ENCODE measurements around the gene CACNA2D4.
"Not testable (repeated sequence)": the region's sequence is repeated elsewhere in the genome, so short reads cannot be mapped to it uniquely, and the experiment has no call there.

CACNA2D4 gene

DNA sequence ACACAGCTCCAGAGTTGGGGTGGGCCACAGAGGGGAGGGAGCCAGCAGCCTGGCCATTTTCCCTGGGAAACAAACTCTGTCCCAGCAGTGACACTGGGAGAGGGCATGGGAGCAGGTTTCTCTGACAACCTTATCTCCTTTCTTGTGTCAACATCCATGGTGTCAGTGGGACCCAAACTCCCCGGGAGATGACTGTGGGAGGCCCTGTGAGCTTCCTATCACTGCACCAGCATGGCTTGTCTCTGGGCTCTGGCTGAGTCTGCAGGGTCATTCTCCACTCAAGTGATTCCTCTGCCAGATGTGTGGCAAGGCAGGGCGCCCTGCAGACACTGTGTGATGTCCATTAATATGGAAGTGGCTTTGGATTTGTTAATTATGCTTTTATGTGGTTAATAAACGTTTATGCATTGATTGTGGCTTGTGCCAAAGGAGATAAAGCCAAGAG, 88.0 kb downstream of the CACNA2D4 start:
- no peak for DNase-seq

- no peak for DNase-seq
Measured at GRCh38 chr12:1829306-1829900, 89.0 kb downstream of the CACNA2D4 start.

DNA sequence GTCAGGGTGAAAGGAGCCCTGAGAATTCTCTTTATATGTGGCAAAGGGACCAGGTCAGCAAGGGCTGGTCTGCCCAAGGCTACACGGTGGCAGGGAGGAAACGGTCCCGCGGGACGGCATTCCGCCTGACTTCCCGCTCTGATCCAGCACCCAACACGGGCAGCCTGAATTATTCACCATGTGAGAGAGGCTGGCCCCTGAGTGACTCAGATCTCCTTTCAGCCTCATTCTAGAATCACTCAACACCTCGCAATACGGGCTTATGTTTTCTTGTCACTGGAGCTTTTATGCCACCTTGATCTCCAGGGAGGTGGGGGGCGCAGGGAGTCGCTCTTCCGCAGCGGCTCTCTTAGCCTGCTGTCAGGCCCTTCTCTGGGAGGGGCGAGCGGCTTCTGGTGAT, 89.6 kb downstream of the CACNA2D4 start:
- DNase-seq: no peak

GRCh38 chr12:1827826-1828805, 90.3 kb downstream of the CACNA2D4 start:
- DNase-seq: no peak

- no peak for DNase-seq
Measured at GRCh38 chr12:1826867-1827705, 91.4 kb downstream of the CACNA2D4 start.

- no peak for DNase-seq
Measured at GRCh38 chr12:1826401-1826800, 92.1 kb downstream of the CACNA2D4 start.

DNA sequence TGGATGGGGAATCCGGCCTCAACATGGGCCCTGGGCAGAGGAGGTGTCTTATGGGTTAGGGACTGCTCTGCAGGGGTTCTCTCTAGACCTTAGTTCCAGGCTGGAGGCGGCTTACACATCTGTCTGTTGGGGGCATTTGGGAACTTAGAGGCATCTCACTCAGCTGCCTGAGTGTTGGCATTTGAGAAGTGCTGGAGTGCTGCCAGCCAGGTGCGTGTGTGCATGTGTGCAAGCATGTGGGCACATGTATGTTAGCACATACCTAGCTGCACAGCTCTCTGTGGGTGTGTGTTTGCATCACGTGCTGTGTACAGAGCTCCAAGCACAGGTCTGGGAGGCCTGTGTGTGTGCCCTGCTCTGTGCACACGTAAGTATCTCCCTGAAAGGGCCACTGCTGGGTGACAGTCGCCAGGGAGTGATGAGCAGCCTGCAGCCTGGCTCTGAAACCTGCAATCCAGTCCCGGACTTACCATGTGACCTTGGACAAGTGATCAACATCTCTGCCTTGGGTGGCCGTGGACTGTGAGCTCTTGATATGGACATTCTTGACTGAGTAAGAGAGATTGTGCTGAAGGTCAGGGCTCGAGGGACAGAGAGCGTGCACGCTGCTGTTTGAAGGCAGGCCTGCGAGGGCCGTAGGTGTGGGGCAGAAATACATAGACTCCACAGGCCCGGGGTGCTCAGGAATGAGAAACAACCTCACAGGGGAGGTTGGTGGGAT, 92.9 kb downstream of the CACNA2D4 start:
- DNase-seq: no peak

DNA sequence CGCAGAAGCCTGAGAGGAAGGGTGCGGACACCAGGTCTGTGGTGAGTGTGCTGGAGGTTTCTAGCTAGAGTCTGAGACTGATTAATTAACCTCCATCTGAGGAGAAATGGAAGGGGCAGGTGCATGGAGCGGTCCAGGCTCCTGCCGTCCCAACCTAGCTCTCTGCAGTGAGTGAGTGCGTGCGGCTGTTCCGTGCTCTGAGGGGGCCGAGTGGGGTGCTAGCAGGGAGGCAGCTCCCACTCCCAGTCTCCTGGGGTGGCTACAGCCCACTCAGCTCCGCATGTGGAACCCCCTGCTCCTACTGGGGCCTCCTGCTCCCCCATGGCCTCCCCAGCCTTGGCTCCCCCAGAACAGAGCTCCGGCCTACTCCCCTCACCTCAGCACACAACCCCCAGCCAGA, 95.2 kb downstream of the CACNA2D4 start:
- DNase-seq: no peak

- DNase-seq: no peak
Measured at GRCh38 chr12:1822699-1823098, 95.8 kb downstream of the CACNA2D4 start.

GRCh38 chr12:1821805-1822204, 96.6 kb downstream of the CACNA2D4 start:
- peak; percentile 58 for DNase-seq

DNA sequence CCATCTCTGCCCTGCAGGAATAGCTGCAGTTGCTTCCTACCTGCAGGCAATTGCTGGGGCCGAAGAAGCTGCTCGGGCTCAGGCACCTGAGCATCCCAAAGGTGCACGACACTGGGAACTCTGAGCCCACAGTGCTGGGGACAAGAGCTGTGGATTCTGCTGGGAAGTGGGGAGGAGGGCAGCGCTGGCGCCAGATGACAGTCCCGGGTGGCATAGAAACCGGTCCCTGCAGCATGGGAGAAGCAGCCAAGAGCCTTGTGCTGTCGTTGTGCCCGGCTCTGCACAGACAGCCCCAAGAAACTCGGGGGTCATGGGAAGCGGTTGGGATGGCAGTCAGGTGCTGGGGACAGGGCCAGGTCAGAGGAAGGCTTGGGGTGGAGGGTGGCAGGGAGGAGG, 97.6 kb downstream of the CACNA2D4 start:
- no peak for DNase-seq

- DNase-seq: no peak
Measured at GRCh38 chr12:1820191-1820895, 98.1 kb downstream of the CACNA2D4 start, which contains the start of gene LRTM2. Gene LRTM2, plus strand, starts transcription at chr12:1820565. Its CDS starts 7,584 bp downstream, at chr12:1828149.

DNA sequence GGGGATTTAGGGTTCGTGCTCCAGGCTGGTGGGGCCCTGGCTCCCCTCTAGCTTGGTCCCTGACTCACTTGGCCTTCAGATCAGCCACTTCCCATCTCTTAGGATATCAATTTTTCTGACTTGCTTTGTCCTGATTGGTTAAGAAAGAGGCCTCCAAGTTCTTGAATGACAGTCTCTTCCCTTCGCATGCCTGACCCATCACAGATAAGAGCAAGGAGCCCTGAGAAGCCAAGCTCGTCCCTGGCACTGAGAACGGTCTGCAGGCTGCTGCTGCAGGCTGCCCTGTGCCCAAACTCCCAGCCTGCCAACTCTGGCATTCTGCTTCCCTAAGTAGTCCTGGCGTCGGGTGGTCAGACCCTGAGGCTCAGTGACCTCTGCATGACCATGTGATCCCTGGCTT, 98.9 kb downstream of the CACNA2D4 start:
- DNase-seq: peak; percentile 79

- DNase-seq: no peak
Measured at GRCh38 chr12:1819050-1819449, 99.4 kb downstream of the CACNA2D4 start.

DNA sequence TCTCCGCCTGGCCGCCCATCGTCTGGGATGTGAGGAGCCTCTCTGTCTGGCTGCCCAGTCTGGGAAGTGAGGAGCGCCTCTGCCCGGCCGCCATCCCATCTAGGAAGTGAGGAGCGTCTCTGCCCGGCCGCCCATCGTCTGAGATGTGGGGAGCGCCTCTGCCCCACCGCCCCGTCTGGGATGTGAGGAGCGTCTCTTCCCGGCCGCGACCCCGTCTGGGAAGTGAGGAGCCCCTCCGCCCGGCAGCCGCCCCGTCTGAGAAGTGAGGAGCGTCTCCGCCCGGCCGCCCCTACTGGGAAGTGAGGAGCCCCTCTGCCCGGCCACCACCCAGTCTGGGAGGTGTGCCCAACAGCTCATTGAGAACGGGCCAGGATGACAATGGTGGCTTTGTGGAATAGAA, 100.5 kb downstream of the CACNA2D4 start:
- DNase-seq: not testable (repeated sequence)

GRCh38 chr12:1816730-1817348, 101.6 kb downstream of the CACNA2D4 start:
- DNase-seq: no peak

- peak; percentile 56 for DNase-seq
Measured at GRCh38 chr12:1815814-1816729, 102.4 kb downstream of the CACNA2D4 start.

- DNase-seq: no peak
Measured at GRCh38 chr12:1815108-1815507, 103.3 kb downstream of the CACNA2D4 start.

- no peak for DNase-seq
Measured at GRCh38 chr12:1814266-1814665, 104.2 kb downstream of the CACNA2D4 start.

- peak; percentile 75 for DNase-seq
Measured at GRCh38 chr12:1812650-1813302, 105.7 kb downstream of the CACNA2D4 start.

Measured in hematopoietic multipotent progenitor cell treated with erythropoietin and hydrocortisone succinate and interleukin-3 and kit ligand, for 6 days (in vitro differentiated cells).